ENCODE measurements around the gene TTC4.

TTC4 gene

GRCh38 chr1:54782156-54782555 lies 66.5 kb downstream of the TTC4 start:
- no peak for DNase-seq (ENCODE audit: low read depth, low spot score)

- DNase-seq (ENCODE audit: low read depth, low spot score), result no peak
Measured at GRCh38 chr1:54782588-54782987, 66.9 kb downstream of the TTC4 start.

- no peak for DNase-seq (ENCODE audit: low read depth, low spot score)
Measured at GRCh38 chr1:54784066-54784465, 68.4 kb downstream of the TTC4 start.

- DNase-seq (ENCODE audit: low read depth, low spot score), result no peak
Measured at GRCh38 chr1:54786778-54787177, 71.1 kb downstream of the TTC4 start.

GRCh38 chr1:54787604-54788003 lies 71.9 kb downstream of the TTC4 start:
- DNase-seq (ENCODE audit: low read depth, low spot score), result no peak

GRCh38 chr1:54788459-54788858 lies 72.8 kb downstream of the TTC4 start:
- no peak for DNase-seq (ENCODE audit: low read depth, low spot score)

GRCh38 chr1:54791880-54792522 lies 76.3 kb downstream of the TTC4 start:
- DNase-seq (ENCODE audit: low read depth, low spot score), result no peak
